ENCODE measurements around the gene WDR36. TPM values are rescaled to one million over a fixed set of nuclear protein-coding genes. Genes with fewer than 3 reads are reported as not detected.

WDR36 gene
- total and polyA plus RNA-seq, 2 experiments from 2014 or later, result 18.5 to 56.8 TPM

DNA sequence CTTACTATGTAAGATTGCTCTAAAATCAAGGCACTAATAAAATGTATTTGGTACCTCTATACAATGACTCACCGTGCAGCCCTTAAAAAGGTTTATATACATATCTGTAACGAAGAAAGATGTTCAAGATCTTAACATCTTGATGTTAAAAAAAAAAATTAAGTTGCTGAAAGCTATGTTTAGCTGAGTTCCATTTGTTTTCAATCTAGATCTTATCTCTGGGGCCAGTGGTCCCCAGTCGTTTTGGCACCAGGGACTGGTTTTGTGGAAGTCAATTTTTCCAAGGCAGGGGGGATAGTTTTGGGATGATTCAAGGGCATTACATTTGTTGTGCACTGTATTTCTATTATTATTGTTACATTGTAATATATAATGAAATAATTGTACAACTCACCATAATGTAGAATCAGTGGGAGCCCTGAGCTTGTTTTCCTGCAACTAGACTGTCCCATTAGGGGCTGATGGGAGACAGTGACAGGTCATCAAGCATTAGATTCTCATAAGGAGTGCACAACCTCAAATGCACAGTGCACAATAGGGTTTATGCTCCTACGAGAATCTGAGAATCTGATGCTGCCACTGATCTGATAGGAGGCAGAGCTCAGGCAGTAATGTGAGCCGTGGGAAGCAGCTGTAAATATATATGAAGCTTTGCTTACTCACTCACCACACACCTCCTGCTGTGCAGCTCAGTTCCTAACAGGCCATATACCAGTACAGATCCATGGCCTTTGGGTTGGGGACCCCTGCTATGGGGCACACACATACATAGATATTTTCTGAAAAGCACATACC is 48.2 kb upstream of the WDR36 start:
- no peak overlapping the region for H3K4me3 ChIP-seq
- no peak overlapping the region for H3K27ac ChIP-seq (ENCODE audit: low read depth)
- Mint-ChIP-seq H3K27me3 (ENCODE audit: insufficient read depth, low read depth, poor library complexity) (peaks cover 3% of the 10 kb centered on the region), H3K9me3 (no peaks in the 10 kb centered on the region), H3K4me1 (peaks cover 5% of the 10 kb centered on the region; the same call in 2 of the 3 replicates), H3K4me3 (no peak overlapping the region), H3K36me3 (ENCODE audit: low read depth) (no peaks in the 10 kb centered on the region), H3K27ac (peak overlapping the region; percentile 37; the same call in 1 of the 2 replicates)
- no peaks in the 10 kb centered on the region for H3K79me2 ChIP-seq (replicated peaks; ENCODE audit: insufficient read depth)
- H4K20me1 ChIP-seq (replicated peaks; ENCODE audit: insufficient read depth), result no peaks in the 10 kb centered on the region
- no peaks in the 10 kb centered on the region for H3K9me2 ChIP-seq (ENCODE audit: insufficient read depth)
- peak; percentile 40 for DNase-seq (ENCODE audit: low spot score)
- TF ChIP-seq, protein P1, sequence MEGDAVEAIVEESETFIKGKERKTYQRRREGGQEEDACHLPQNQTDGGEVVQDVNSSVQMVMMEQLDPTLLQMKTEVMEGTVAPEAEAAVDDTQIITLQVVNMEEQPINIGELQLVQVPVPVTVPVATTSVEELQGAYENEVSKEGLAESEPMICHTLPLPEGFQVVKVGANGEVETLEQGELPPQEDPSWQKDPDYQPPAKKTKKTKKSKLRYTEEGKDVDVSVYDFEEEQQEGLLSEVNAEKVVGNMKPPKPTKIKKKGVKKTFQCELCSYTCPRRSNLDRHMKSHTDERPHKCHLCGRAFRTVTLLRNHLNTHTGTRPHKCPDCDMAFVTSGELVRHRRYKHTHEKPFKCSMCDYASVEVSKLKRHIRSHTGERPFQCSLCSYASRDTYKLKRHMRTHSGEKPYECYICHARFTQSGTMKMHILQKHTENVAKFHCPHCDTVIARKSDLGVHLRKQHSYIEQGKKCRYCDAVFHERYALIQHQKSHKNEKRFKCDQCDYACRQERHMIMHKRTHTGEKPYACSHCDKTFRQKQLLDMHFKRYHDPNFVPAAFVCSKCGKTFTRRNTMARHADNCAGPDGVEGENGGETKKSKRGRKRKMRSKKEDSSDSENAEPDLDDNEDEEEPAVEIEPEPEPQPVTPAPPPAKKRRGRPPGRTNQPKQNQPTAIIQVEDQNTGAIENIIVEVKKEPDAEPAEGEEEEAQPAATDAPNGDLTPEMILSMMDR (conservative IDR thresholded peaks at IDR 0.05; ENCODE audit: low read depth in 2 of 2), result no peak
- no peak for TF ChIP-seq EZH2 (IDR thresholded peaks at IDR 0.05; ENCODE audit: low read depth, unreplicated experiment)
- TF ChIP-seq, protein P2, sequence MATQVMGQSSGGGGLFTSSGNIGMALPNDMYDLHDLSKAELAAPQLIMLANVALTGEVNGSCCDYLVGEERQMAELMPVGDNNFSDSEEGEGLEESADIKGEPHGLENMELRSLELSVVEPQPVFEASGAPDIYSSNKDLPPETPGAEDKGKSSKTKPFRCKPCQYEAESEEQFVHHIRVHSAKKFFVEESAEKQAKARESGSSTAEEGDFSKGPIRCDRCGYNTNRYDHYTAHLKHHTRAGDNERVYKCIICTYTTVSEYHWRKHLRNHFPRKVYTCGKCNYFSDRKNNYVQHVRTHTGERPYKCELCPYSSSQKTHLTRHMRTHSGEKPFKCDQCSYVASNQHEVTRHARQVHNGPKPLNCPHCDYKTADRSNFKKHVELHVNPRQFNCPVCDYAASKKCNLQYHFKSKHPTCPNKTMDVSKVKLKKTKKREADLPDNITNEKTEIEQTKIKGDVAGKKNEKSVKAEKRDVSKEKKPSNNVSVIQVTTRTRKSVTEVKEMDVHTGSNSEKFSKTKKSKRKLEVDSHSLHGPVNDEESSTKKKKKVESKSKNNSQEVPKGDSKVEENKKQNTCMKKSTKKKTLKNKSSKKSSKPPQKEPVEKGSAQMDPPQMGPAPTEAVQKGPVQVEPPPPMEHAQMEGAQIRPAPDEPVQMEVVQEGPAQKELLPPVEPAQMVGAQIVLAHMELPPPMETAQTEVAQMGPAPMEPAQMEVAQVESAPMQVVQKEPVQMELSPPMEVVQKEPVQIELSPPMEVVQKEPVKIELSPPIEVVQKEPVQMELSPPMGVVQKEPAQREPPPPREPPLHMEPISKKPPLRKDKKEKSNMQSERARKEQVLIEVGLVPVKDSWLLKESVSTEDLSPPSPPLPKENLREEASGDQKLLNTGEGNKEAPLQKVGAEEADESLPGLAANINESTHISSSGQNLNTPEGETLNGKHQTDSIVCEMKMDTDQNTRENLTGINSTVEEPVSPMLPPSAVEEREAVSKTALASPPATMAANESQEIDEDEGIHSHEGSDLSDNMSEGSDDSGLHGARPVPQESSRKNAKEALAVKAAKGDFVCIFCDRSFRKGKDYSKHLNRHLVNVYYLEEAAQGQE (IDR thresholded peaks at IDR 0.05; ENCODE audit: unreplicated experiment), result no peak
- no peak for TF ChIP-seq CREB1 (CRISPR knock-in tag; IDR thresholded peaks at IDR 0.05; ENCODE audit: low read depth)
- TF ChIP-seq, protein P3, sequence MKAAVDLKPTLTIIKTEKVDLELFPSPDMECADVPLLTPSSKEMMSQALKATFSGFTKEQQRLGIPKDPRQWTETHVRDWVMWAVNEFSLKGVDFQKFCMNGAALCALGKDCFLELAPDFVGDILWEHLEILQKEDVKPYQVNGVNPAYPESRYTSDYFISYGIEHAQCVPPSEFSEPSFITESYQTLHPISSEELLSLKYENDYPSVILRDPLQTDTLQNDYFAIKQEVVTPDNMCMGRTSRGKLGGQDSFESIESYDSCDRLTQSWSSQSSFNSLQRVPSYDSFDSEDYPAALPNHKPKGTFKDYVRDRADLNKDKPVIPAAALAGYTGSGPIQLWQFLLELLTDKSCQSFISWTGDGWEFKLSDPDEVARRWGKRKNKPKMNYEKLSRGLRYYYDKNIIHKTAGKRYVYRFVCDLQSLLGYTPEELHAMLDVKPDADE (IDR thresholded peaks at IDR 0.05), result no peak
- no peak for TF ChIP-seq JUNB (IDR thresholded peaks at IDR 0.05; ENCODE audit: unreplicated experiment)
- TF ChIP-seq NANOG (IDR thresholded peaks at IDR 0.05; ENCODE audit: borderline replicate concordance), result no peak
- no peak for TF ChIP-seq POLR2AphosphoS5 (IDR thresholded peaks at IDR 0.05; ENCODE audit: low read depth)
- TF ChIP-seq EZH2phosphoT487 (IDR thresholded peaks at IDR 0.05; ENCODE audit: unreplicated experiment), result no peak
- ATAC-seq, result peak; percentile 63
- H3K27me3 ChIP-seq (ENCODE audit: insufficient read depth), result no peaks in the 10 kb centered on the region
- H2AFZ ChIP-seq, result no peak overlapping the region; the same call in 1 of the 2 replicates
- no peaks in the 10 kb centered on the region for H3K36me3 ChIP-seq (ENCODE audit: insufficient read depth)
- H3F3A ChIP-seq (replicated peaks; ENCODE audit: low read depth), result no peaks in the 10 kb centered on the region
- no peaks in the 10 kb centered on the region for H3K4me1 ChIP-seq (ENCODE audit: insufficient read depth)
- H3K4me2 ChIP-seq, result no peak overlapping the region

All from GM23338 (cell line).